Endothelial cell of umbilical vein (primary cell): Measurements from ENCODE around the gene CDK18. TPM values are rescaled to one million over a fixed set of nuclear protein-coding genes. Genes with fewer than 3 reads are reported as not detected.

Experiments used
- BruUV-seq: library from RNA; stranded (reverse); fragments of 400-500 nt; replicated peaks from 2 replicates; lab custom pipeline; 2021; lab: Mats Ljungman, UMichigan
- CTCF ChIA-PET: fragments of 300-600, 350-600 bp; sonication (Branson Sonifier 250); formaldehyde crosslinking; loops from one replicate; lab custom pipeline; 2021; ENCODE audit warnings: antibody characterized with exemption, inconsistent platforms; lab: Charles Lee
- POLR2A ChIA-PET: fragments of 300-600, 350-600 bp; sonication (Branson Sonifier 250); formaldehyde crosslinking; loops from one replicate; lab custom pipeline; 2021; ENCODE audit warnings: antibody characterized with exemption, inconsistent platforms; lab: Charles Lee
- DNase-seq: peaks from one replicate; pipeline ENCODE4 v3.0.0-alpha.2; 2011; ENCODE audit warnings: low read depth, low spot score
- FAIRE-seq: peaks from 2 replicates; lab custom pipeline; 2011; peaks lifted over from hg19 to GRCh38; lab: Jason Lieb, UNC
- H2AFZ ChIP-seq: 2 replicates; pipeline ENCODE4 v1.6.0; 2012; ENCODE audit warnings: low read depth, low read length, control low read depth, inconsistent platforms
- H3K27ac ChIP-seq: 2 replicates; pipeline ENCODE4 v1.5.1; 2011; ENCODE audit warnings: low read depth, mild to moderate bottlenecking, control low read depth, low read length, moderate library complexity; ENCODE audit not compliant: insufficient read depth
- H3K27me3 ChIP-seq, 2 experiments: 2 replicates each; pipeline versions ENCODE4 v1.6.0 to v1.6.1; 2011; ENCODE audit warnings: low read length in 2 of 2, mixed read lengths in 1 of 2; ENCODE audit not compliant: control insufficient read depth in 2 of 2, insufficient read depth in 2 of 2
- H3K36me3 ChIP-seq, 2 experiments: 2 replicates in 1 of 2; 3 replicates in 1 of 2; pipeline ENCODE4 v1.5.1; 2011; ENCODE audit warnings: low read length in 2 of 2, mild to moderate bottlenecking in 1 of 2, moderate library complexity in 1 of 2; ENCODE audit not compliant: control insufficient read depth in 2 of 2, insufficient read depth in 2 of 2; ENCODE audit errors: extremely low read depth in 1 of 2
- H3K4me1 ChIP-seq: 3 replicates; pipeline ENCODE4 v1.5.1; 2011; ENCODE audit warnings: mild to moderate bottlenecking, low read length; ENCODE audit not compliant: control insufficient read depth, insufficient read depth; ENCODE audit errors: extremely low read depth
- H3K4me2 ChIP-seq: 2 replicates; pipeline ENCODE4 v1.6.1; 2011; ENCODE audit warnings: low read length, control low read depth, mixed read lengths; ENCODE audit not compliant: insufficient read depth
- H3K4me3 ChIP-seq, 3 experiments: fragments of 200-600 bp in 1 of 3; sonication (generic), shearing (Covaris generic) in 1 of 3; replicated peaks in 1 of 3; 2 replicates each; pipeline ENCODE4 v1.5.1; 2011 to 2016; ENCODE audit warnings: control low read depth in 3 of 3, low read length in 3 of 3, mild to moderate bottlenecking in 2 of 3, inconsistent platforms in 1 of 3, low read depth in 1 of 3, moderate library complexity in 1 of 3; ENCODE audit not compliant: insufficient read depth in 1 of 3
- H3K79me2 ChIP-seq: 2 replicates; pipeline ENCODE4 v1.6.0; 2012; ENCODE audit warnings: low read length, inconsistent platforms; ENCODE audit not compliant: control insufficient read depth, insufficient read depth
- H3K9ac ChIP-seq: replicated peaks from 2 replicates; pipeline ENCODE3; 2011; ENCODE audit warnings: low read length, control low read depth; ENCODE audit not compliant: insufficient read depth; ENCODE audit errors: extremely low read depth
- H3K9me1 ChIP-seq: replicated peaks from 3 replicates; pipeline ENCODE4 v1.6.0; 2011; ENCODE audit warnings: mild to moderate bottlenecking, low read length; ENCODE audit not compliant: control insufficient read depth, insufficient read depth; ENCODE audit errors: extremely low read depth
- H3K9me3 ChIP-seq: replicated peaks from 2 replicates; pipeline ENCODE4 v1.5.1; 2012; ENCODE audit warnings: low read length, inconsistent platforms; ENCODE audit not compliant: control insufficient read depth, insufficient read depth
- H4K20me1 ChIP-seq: replicated peaks from 2 replicates; pipeline ENCODE3; 2011; ENCODE audit warnings: mild to moderate bottlenecking, low read length; ENCODE audit not compliant: control insufficient read depth, insufficient read depth; ENCODE audit errors: extremely low read depth
- EZH2 ChIP-seq: IDR thresholded peaks from 2 replicates; pipeline ENCODE4 v1.6.1; 2012; ENCODE audit warnings: borderline replicate concordance, low read depth, mild to moderate bottlenecking, moderate library complexity, low read length, inconsistent platforms; ENCODE audit not compliant: severe bottlenecking
- FOS ChIP-seq: IDR thresholded peaks from 2 replicates; pipeline ENCODE4 v1.6.1; 2011; ENCODE audit warnings: mild to moderate bottlenecking, low read length, moderate library complexity, borderline replicate concordance; ENCODE audit not compliant: insufficient read depth
- GATA2 ChIP-seq: IDR thresholded peaks from 2 replicates; pipeline ENCODE4 v1.7.0; 2011; ENCODE audit warnings: low read depth, mild to moderate bottlenecking, moderate library complexity, mixed read lengths, low read length; ENCODE audit not compliant: insufficient read length, insufficient read depth
- JUN ChIP-seq: IDR thresholded peaks from 2 replicates; pipeline ENCODE4 v1.6.1; 2011; ENCODE audit warnings: borderline replicate concordance, low read depth; ENCODE audit not compliant: insufficient read length, insufficient read depth
- MYC ChIP-seq: IDR thresholded peaks from one replicate; pipeline ENCODE4 v1.6.1; 2011; ENCODE audit warnings: mild to moderate bottlenecking, low read depth, low read length
- POLR2A ChIP-seq: IDR thresholded peaks from 2 replicates; pipeline ENCODE4 v1.6.1; 2012; ENCODE audit warnings: low read depth, mild to moderate bottlenecking, control low read depth, low read length
- POLR2AphosphoS5 ChIP-seq: IDR thresholded peaks from 2 replicates; pipeline ENCODE4 v1.6.1; 2012; ENCODE audit warnings: low read depth, mild to moderate bottlenecking, control low read depth, low read length, moderate library complexity; ENCODE audit not compliant: insufficient read depth
- dilution Hi-C: fragments of 300-500 bp; cut with MboI; formaldehyde crosslinking; loops from one replicate; pipeline ENCODE4 v1.15.0; 2019; ENCODE audit warnings: low sequenced_read_pairs; ENCODE audit not compliant: extremely low pct_ligation_motif_present
- intact Hi-C: fragments of 100-400 bp; cut with micrococcal nuclease; formaldehyde crosslinking; loops from one replicate; pipeline ENCODE4 v1.10.0; 2022
- polyA plus RNA-seq, 4 experiments: library from polyadenylated mRNA; depleted of rRNA in 3 of 4; stranded (reverse) in 3 of 4; unstranded in 1 of 4; fragments of >200 nt; gene quantifications; 2 replicates each; pipeline versions ENCODE4 v1.2.1 to v1.2.3, GENCODE V29; 2011 to 2012; ENCODE audit warnings: missing spikeins in 1 of 4
- total RNA-seq: library from RNA; stranded (reverse); gene quantifications from 2 replicates; pipeline ENCODE4 v1.2.3, GENCODE V29; 2021
- TF ChIP-seq, protein P1 (sequence below), 2 donors: IDR thresholded peaks; 1 replicate in 1 of 2; 2 replicates in 1 of 2; pipeline ENCODE4 v1.5.1; 2011; ENCODE audit warnings: low read length in 2 of 2, mild to moderate bottlenecking in 2 of 2, moderate library complexity in 2 of 2, control low read depth in 1 of 2, inconsistent platforms in 1 of 2, low read depth in 1 of 2; ENCODE audit not compliant: insufficient read depth in 1 of 2; ENCODE audit errors: extremely low read depth in 1 of 2
- TF ChIP-seq, protein P2 (sequence below): IDR thresholded peaks from 2 replicates; pipeline ENCODE4 v1.6.1; 2011; ENCODE audit not compliant: insufficient read depth, insufficient read length

The CDK18 gene
- total and polyA plus RNA-seq, 2 donors (not counting 3 experiments of a cell fraction or from before 2014, with no cell fraction given): 0.17 to 1.2 TPM

GRCh38 chr1:205508227-205508714 is 3.8 kb downstream of the CDK18 start:
- DNase-seq (no peak), FAIRE-seq (no peak)
- Histone ChIP-seq H3K4me1 (no peaks in the 10 kb centered on the region), H3K79me2 (no peaks in the 10 kb centered on the region), H3K9ac (no peak overlapping the region), H3K27ac (no peak overlapping the region), H3K36me3 (no peaks in the 10 kb centered on the region), H4K20me1 (no peaks in the 10 kb centered on the region), H3K9me1 (no peaks in the 10 kb centered on the region), H3K4me3 (no peak overlapping the region), H3K4me2 (no peak overlapping the region), H3K9me3 (no peaks in the 10 kb centered on the region), H2AFZ (no peak overlapping the region), H3K27me3 (peaks cover 25 to 28% of the 10 kb centered on the region in 2 experiments)
- intact Hi-C loops: no loop called here
- ChIA-PET CTCF (interaction anchor here (0.8 to 3.1 kb wide), 4 partner anchors 16 to 154 kb away, joined by 3 to 15 read pairs (median 11); no protein-coding TSS in a partner anchor), POLR2A (no interaction called here)
- dilution Hi-C loops: no loop called here
- TF ChIP-seq JUN (no peak), POLR2A (no peak), EZH2 (no peak), GATA2 (no peak), POLR2AphosphoS5 (no peak), MYC (no peak), FOS (no peak)
- TF ChIP-seq, protein P1, sequence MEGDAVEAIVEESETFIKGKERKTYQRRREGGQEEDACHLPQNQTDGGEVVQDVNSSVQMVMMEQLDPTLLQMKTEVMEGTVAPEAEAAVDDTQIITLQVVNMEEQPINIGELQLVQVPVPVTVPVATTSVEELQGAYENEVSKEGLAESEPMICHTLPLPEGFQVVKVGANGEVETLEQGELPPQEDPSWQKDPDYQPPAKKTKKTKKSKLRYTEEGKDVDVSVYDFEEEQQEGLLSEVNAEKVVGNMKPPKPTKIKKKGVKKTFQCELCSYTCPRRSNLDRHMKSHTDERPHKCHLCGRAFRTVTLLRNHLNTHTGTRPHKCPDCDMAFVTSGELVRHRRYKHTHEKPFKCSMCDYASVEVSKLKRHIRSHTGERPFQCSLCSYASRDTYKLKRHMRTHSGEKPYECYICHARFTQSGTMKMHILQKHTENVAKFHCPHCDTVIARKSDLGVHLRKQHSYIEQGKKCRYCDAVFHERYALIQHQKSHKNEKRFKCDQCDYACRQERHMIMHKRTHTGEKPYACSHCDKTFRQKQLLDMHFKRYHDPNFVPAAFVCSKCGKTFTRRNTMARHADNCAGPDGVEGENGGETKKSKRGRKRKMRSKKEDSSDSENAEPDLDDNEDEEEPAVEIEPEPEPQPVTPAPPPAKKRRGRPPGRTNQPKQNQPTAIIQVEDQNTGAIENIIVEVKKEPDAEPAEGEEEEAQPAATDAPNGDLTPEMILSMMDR (IDR thresholded peaks at IDR 0.05; ENCODE audit: extremely low read depth in 1 of 2, insufficient read depth in 1 of 2, low read depth in 1 of 2, low read length in 2 of 2): no peak
- TF ChIP-seq, protein P2, sequence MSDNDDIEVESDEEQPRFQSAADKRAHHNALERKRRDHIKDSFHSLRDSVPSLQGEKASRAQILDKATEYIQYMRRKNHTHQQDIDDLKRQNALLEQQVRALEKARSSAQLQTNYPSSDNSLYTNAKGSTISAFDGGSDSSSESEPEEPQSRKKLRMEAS: no peak
- BruUV-seq: no TSS peak
